Measurements from ENCODE around the gene ASNSD1. TPM values are rescaled to one million over a fixed set of nuclear protein-coding genes. Genes with fewer than 3 reads are reported as not detected.
"Not testable (repeated sequence)": the region's sequence is repeated elsewhere in the genome, so short reads cannot be mapped to it uniquely, and the experiment has no call there.

The ASNSD1 gene
- total RNA-seq, 2 experiments from 2014 or later = 37.9 to 38.4 TPM

- peaks cover 5% of the 10 kb centered on the region for H3K9me3 Mint-ChIP-seq
- no peaks in the 10 kb centered on the region for H3K4me1 Mint-ChIP-seq
- ChIA-PET POLR2A (no interaction called here), CTCF (no interaction called here)
- H3K36me3 Mint-ChIP-seq (ENCODE audit: low read depth) = peaks cover 12% of the 10 kb centered on the region
- no peak for DNase-seq
- H3K4me3 Mint-ChIP-seq = no peak overlapping the region
- no peak overlapping the region for H3K27ac Mint-ChIP-seq
- no peaks in the 10 kb centered on the region for H3K27me3 Mint-ChIP-seq
Measured at GRCh38 chr2:189709501-189710221, 48.4 kb downstream of the ASNSD1 start.

DNA sequence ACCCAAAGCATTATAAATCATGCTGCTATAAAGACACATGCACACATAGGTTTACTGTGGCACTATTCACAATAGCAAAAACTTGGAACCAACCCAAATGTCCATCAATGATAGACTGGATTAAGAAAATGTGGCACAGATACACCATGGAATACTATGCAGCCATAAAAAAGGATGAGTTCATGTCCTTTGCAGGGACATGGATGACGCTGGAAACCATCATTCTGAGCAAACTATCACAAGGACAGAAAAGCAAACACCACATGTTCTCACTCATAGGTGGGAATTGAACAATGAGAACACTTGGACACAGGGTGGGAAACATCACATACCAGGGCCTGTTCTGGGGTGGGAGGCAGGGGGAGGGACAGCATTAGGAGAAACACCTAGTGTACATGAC, 56.3 kb downstream of the ASNSD1 start:
- H3K27me3 Mint-ChIP-seq, POLR2A ChIA-PET, DNase-seq, H3K4me1 Mint-ChIP-seq, H3K4me3 Mint-ChIP-seq, H3K27ac Mint-ChIP-seq, CTCF ChIA-PET: not testable (repeated sequence)
- Mint-ChIP-seq H3K9me3 (peaks cover 14% of the 10 kb centered on the region), H3K36me3 (ENCODE audit: low read depth) (peaks cover 12% of the 10 kb centered on the region)

- Mint-ChIP-seq H3K9me3 (peaks cover 9% of the 10 kb centered on the region), H3K36me3 (ENCODE audit: low read depth) (no peaks in the 10 kb centered on the region), H3K4me3 (no peak overlapping the region), H3K27ac (no peak overlapping the region), H3K27me3 (no peaks in the 10 kb centered on the region), H3K4me1 (peaks cover 9% of the 10 kb centered on the region)
- CTCF ChIA-PET = no interaction called here
- DNase-seq = no peak
- POLR2A ChIA-PET = no interaction called here
Measured at GRCh38 chr2:189719571-189719970, 58.3 kb downstream of the ASNSD1 start.

Other genes with a start within 250 kb of the ASNSD1 start
- gene WDR75, start 220.0 kb upstream of the ASNSD1 start, total RNA-seq = 10 to 100 TPM; 31.4 to 34.0 TPM
- gene SLC40A1, start 80.7 kb upstream of the ASNSD1 start, total RNA-seq = 1 to 10 TPM; 4.4 to 6.0 TPM
- gene ANKAR, start 13.2 kb downstream of the ASNSD1 start, total RNA-seq = 1 to 10 TPM; 3.9 to 7.0 TPM
- gene OSGEPL1, start 101.3 kb downstream of the ASNSD1 start, total RNA-seq = 1 to 10 TPM; 8.0 TPM
- 10 to 100 TPM; 87.4 to 89.4 TPM for gene ORMDL1, start 122.9 kb downstream of the ASNSD1 start, total RNA-seq
- gene PMS1, start 123.0 kb downstream of the ASNSD1 start, total RNA-seq = 10 to 100 TPM; 24.6 to 26.4 TPM